Mammary epithelial cell (primary cell): ENCODE data around the gene RAB26.
"Not testable (repeated sequence)": the region's sequence is repeated elsewhere in the genome, so short reads cannot be mapped to it uniquely, and the experiment has no call there.

Experiments used
- EZH2 ChIP-seq: IDR thresholded peaks from 2 replicates; pipeline ENCODE4 v1.6.1; 2012; ENCODE audit warnings: low read length, inconsistent platforms, borderline replicate concordance
- TF ChIP-seq, protein P1 (sequence below), 2 donors: IDR thresholded peaks in 1 of 2; conservative IDR thresholded peaks in 1 of 2; 2 replicates each; pipeline ENCODE4 v1.5.1; 2011 to 2012; ENCODE audit warnings: inconsistent platforms in 2 of 2, low read length in 2 of 2, mild to moderate bottlenecking in 2 of 2, control low read depth in 1 of 2, low read depth in 1 of 2; ENCODE audit not compliant: insufficient read depth in 1 of 2; ENCODE audit errors: extremely low read depth in 1 of 2

DNA sequence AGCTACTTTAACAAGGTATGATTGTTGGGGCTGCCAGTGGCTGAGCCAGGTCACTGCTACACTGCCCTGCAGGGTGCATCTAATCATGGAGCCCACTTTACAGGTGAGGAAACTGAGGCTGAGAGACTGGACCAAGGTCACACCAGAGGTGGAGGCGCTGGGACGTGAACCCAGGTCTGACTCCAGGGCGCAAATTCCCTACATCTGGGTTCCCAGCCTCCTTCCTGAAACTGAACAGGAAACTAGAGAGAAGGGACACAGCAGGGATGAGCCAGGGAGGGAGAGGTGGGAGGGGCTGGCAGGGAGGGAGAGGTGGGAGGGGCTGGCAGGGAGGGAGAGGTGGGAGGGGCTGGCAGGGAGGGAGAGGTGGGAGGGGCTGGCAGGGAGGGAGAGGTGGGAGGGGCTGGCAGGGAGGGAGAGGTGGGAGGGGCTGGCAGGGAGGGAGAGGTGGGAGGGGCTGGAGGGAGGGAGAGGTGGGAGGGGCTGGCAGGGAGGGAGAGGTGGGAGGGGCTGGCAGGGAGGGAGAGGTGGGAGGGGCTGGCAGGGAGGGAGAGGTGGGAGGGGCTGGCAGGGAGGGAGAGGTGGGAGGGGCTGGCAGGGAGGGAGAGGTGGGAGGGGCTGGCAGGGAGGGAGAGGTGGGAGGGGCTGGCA lies 20.7 kb upstream of the RAB26 start:
- TF ChIP-seq, protein P1, sequence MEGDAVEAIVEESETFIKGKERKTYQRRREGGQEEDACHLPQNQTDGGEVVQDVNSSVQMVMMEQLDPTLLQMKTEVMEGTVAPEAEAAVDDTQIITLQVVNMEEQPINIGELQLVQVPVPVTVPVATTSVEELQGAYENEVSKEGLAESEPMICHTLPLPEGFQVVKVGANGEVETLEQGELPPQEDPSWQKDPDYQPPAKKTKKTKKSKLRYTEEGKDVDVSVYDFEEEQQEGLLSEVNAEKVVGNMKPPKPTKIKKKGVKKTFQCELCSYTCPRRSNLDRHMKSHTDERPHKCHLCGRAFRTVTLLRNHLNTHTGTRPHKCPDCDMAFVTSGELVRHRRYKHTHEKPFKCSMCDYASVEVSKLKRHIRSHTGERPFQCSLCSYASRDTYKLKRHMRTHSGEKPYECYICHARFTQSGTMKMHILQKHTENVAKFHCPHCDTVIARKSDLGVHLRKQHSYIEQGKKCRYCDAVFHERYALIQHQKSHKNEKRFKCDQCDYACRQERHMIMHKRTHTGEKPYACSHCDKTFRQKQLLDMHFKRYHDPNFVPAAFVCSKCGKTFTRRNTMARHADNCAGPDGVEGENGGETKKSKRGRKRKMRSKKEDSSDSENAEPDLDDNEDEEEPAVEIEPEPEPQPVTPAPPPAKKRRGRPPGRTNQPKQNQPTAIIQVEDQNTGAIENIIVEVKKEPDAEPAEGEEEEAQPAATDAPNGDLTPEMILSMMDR (conservative IDR thresholded peaks at IDR 0.05 in 1 of 2, IDR thresholded peaks at IDR 0.05 in 1 of 2; ENCODE audit: extremely low read depth in 1 of 2, insufficient read depth in 1 of 2, low read depth in 1 of 2, low read length in 2 of 2), result not testable (repeated sequence)
- TF ChIP-seq EZH2, result not testable (repeated sequence)
